Measurements from ENCODE around the gene AQP1. TPM values are rescaled to one million over a fixed set of nuclear protein-coding genes. Genes with fewer than 3 reads are reported as not detected.

Gene AQP1
- total and polyA plus RNA-seq, 8 donors, result 146 to 450 (median 231) TPM

DNA sequence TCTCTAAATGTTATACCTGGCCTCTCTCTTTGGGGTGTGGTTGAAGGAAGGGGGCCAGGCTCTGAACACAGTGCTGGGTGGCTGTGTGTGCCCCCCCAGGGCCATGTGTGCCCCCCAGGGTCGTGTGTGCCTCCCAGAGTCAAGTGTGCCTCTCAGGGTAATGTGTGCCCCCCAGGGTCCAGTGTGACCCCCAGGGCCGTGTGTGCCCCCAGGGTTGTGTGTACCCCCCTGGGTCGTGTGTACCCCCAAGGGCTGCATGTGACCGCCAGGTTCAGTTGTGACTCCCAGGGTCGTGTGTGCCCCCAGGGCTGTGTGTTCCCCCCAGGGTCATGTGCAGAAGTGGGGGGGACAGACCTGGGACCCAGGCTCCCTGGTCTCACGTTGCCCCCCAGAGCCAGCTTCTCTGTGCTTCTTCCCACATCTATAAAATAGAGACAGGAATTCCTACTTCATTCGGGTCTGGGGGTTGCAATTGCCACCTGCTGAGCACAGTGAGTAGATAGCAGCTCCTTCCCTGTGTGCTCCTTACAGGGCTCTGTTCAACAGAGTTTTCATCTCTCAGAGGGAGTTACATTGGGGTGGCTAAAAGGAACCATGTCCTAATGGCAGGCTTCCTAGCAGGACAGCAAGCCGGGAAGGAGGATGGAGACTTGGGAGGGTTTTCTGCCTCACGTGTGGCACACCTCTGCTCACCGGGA, 40.7 kb upstream of the AQP1 start:
- H3K36me3 ChIP-seq, result no peaks in the 10 kb centered on the region
- intact Hi-C loops (cut with DNase I), result no loop called here
- TF ChIP-seq, protein P1, sequence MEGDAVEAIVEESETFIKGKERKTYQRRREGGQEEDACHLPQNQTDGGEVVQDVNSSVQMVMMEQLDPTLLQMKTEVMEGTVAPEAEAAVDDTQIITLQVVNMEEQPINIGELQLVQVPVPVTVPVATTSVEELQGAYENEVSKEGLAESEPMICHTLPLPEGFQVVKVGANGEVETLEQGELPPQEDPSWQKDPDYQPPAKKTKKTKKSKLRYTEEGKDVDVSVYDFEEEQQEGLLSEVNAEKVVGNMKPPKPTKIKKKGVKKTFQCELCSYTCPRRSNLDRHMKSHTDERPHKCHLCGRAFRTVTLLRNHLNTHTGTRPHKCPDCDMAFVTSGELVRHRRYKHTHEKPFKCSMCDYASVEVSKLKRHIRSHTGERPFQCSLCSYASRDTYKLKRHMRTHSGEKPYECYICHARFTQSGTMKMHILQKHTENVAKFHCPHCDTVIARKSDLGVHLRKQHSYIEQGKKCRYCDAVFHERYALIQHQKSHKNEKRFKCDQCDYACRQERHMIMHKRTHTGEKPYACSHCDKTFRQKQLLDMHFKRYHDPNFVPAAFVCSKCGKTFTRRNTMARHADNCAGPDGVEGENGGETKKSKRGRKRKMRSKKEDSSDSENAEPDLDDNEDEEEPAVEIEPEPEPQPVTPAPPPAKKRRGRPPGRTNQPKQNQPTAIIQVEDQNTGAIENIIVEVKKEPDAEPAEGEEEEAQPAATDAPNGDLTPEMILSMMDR (IDR thresholded peaks at IDR 0.05), result no peak
- WGBS, 2 donors, result 76 to 84% methylated on average over 10 of the region's 10 CpGs
- ATAC-seq (no peak), FAIRE-seq (no peak), DNase-seq (no peak)
- H3K4me3 ChIP-seq, result no peak overlapping the region
- H3K4me1 ChIP-seq, result peaks cover 0 to 3% (median 0%) of the 10 kb centered on the region in 3 donors
- no peaks in the 10 kb centered on the region for H3K9me3 ChIP-seq
- no peaks in the 10 kb centered on the region for H3K27me3 ChIP-seq
- no peak overlapping the region for H3K27ac ChIP-seq

DNA sequence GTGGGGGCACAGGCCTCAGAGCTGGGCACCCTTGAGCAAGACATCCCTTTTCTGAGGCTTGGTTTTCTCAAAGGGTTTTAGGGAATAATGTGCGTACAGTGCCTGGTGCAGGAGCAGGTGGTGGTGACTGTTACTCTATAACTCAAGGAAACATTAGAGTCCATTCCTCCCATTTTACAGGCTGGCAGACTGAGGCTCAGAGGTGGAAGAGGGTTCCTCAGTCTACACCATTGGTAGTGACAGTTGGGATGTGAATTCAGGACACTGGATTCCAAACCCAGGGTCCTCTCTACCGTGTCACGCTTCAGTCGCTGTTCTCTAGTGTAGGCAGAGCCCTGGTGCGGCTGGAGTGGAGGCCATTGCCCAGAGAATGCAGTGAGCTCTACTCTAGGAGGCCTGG, 40.0 kb upstream of the AQP1 start:
- DNase-seq, result no peak
- TF ChIP-seq, protein P1 (IDR thresholded peaks at IDR 0.05), result no peak
- Histone ChIP-seq H3K27me3 (no peaks in the 10 kb centered on the region), H3K4me1 (peaks cover 0 to 3% (median 0%) of the 10 kb centered on the region in 3 donors), H3K4me3 (no peak overlapping the region), H3K27ac (no peak overlapping the region), H3K36me3 (no peaks in the 10 kb centered on the region), H3K9me3 (no peaks in the 10 kb centered on the region)
- FAIRE-seq, result no peak
- 98 to 99% methylated on average over 5 of the region's 5 CpGs for whole genome bisulfite sequencing, 2 donors
- ATAC-seq, result no peak
- intact Hi-C loops (cut with DNase I), result no loop called here

DNA sequence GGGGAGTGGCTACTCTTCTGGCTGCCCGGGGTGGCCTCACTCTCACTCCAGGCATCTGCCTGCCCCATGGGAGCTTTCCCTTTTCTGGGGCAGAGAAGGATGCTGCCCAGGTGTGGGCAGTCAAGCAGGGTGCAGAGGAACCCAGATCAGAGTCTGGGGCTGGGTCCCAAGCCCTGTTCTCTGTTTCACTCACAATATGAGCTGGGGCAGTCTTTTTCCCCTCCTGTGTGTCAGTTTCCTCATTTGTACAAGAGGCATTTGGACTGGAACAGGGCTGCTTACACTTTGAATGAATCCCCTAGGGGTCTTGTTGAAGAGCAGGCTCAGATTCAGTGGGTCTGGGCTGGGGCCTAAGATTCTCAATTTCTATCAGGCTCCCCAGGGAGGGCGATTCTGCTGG, 38.4 kb upstream of the AQP1 start:
- H3K27ac ChIP-seq, result no peak overlapping the region
- ATAC-seq (no peak), DNase-seq (no peak), FAIRE-seq (no peak)
- no peaks in the 10 kb centered on the region for H3K36me3 ChIP-seq
- no peaks in the 10 kb centered on the region for H3K9me3 ChIP-seq
- WGBS, 2 donors, result 91 to 92% methylated on average over 2 of the region's 2 CpGs
- TF ChIP-seq, protein P1 (IDR thresholded peaks at IDR 0.05), result no peak
- intact Hi-C loops (cut with DNase I), result no loop called here
- H3K27me3 ChIP-seq, result no peaks in the 10 kb centered on the region
- peaks cover 0 to 4% (median under 1%) of the 10 kb centered on the region in 3 donors for H3K4me1 ChIP-seq
- H3K4me3 ChIP-seq, result no peak overlapping the region

DNA sequence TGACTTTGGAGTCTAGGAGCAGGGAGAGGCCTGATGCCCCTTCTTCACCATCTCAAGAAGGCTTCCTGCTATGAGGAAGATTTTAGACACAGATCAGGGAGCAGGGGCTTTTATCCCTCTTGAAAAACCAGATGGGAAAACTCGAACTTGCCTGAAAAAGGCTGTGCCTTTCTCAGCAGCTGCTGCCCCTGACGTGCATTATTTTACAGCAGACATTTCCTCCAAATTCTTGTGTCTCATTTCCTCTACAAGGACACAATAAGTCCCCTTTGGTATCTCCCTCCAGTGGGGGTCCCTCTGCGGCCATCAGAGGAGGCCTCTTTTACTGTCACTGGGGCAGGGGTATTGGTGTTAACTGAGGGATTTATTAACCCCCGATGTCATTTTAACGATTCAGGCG, 38.0 kb upstream of the AQP1 start:
- ATAC-seq (no peak), DNase-seq (no peak), FAIRE-seq (no peak)
- no peak overlapping the region for H3K27ac ChIP-seq
- intact Hi-C loops (cut with DNase I), result no loop called here
- no peak overlapping the region for H3K4me3 ChIP-seq
- no peaks in the 10 kb centered on the region for H3K27me3 ChIP-seq
- TF ChIP-seq, protein P1 (IDR thresholded peaks at IDR 0.05), result no peak
- no peaks in the 10 kb centered on the region for H3K9me3 ChIP-seq
- 90 to 93% methylated on average over 6 of the region's 6 CpGs for WGBS, 2 donors
- peaks cover 1 to 8% (median 5%) of the 10 kb centered on the region in 3 donors for H3K4me1 ChIP-seq
- H3K36me3 ChIP-seq, result no peaks in the 10 kb centered on the region

DNA sequence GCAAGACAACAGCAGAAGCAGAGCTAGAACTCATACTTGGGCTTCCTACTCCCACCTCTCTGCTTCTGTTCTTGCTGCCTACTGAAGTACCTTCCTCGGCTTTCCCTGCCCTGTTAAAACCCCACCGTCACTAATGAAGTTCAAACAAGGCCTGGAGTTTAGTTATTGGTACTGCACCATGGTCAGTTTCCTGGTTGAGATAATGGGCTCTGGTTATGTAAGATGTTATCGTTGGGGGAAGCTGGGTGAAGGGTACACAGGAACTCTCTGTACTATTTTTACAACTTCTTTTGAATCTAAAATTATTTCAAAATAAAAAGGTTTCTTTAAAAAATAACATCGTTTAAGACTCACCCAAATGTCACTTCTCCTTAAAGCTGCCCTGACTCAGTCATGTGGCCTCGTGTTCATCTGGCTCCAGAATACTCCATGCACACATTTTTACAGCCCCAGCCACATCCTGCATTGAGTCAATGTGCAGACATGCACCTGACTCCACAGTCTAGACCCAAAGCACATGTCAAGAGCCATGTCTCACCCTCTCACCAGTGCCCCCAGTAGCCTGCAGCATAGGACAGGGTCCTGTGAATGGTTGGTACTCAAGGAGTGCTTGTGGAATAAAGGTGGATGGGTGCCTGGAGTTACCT, 36.9 kb upstream of the AQP1 start:
- DNase-seq (no peak), FAIRE-seq (no peak), ATAC-seq (no peak)
- Histone ChIP-seq H3K27me3 (no peaks in the 10 kb centered on the region), H3K27ac (no peak overlapping the region), H3K36me3 (no peaks in the 10 kb centered on the region), H3K4me1 (peaks cover 8 to 15% (median 12%) of the 10 kb centered on the region in 3 donors), H3K4me3 (no peak overlapping the region), H3K9me3 (no peaks in the 10 kb centered on the region)
- intact Hi-C loops (cut with DNase I), result no loop called here
- TF ChIP-seq, protein P1 (IDR thresholded peaks at IDR 0.05), result no peak
- WGBS, 2 donors, result 91% methylated on average over 5 of the region's 5 CpGs
